GM19238 (cell line): ENCODE measurements around the gene OR13J1.
A peak's percentile ranks its signal among the peaks of the same experiment; 100 is the strongest.

Experiments
- DNase-seq: peaks from one replicate; pipeline ENCODE4 v3.0.0; 2011; ENCODE audit warnings: low spot score; ENCODE audit not compliant: insufficient read length

The OR13J1 gene

DNA sequence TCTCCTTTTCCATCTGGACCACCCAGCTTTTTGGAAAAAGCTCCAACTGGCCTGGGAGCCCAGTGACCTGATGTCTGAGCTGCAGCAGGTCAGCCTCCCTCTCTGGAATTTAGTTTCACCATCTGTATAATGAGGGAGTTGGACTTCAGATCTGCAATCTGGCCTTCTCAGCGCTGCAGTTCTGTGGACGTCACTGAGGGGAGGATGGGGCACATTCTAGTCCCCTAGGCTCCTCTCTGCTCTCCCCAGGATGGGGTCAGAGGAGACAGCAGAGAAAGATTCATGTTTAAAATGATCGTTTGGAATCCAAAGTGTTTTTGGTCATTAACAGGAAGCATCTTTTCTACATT is 10.2 kb downstream of the OR13J1 start:
- no peak for DNase-seq

DNA sequence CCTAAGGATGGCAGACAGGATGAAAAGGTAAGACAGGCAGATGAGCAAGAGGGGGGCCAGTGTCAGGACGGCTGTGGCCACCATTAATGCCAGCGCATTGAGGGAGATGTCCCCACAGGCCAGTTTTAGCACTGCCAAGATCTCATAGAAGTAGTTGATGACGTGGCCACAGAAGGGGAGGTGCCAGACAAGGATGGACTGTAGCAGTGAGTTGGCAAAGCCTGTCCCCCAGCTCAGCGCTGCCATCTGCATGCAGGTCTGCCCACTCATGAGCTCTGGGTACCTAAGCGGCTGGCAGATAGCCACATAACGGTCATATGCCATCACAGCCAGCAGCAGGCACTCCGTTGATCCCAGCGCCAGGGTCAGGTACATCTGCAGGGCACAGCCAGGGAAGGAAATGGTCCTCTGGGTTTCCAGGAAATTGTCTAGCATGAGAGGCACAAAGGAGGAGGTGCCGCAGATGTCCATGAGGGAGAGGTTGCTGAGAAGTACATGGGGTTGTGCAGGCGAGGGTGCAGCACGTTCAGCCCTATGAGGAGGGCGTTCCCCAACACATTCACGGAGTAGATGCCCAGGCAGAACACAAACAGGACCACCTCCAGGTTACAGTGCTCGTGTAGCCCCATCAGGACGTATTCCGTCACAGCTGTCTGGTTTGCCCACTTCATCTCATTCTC is 10.8 kb downstream of the OR13J1 start:
- DNase-seq = no peak

DNA sequence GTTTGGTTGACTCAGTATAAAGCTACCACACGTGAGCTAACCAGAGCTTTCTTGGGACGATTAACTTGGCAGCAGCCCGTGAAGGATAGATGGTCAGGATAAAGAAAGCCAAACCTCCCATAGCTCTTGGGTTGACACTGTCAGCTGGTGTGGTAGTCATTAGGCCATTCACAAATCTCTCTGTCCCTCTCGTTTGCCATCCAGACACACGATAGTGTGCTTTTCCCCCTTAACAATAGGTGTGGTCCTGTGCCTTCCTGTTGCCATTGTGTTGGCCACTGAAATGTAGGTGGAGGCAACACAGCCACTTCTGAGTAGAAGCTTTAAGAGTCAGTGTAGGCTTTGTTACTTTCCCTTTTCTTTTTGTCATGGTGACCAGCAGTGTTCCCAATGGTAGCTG is 11.7 kb downstream of the OR13J1 start:
- no peak for DNase-seq

DNA sequence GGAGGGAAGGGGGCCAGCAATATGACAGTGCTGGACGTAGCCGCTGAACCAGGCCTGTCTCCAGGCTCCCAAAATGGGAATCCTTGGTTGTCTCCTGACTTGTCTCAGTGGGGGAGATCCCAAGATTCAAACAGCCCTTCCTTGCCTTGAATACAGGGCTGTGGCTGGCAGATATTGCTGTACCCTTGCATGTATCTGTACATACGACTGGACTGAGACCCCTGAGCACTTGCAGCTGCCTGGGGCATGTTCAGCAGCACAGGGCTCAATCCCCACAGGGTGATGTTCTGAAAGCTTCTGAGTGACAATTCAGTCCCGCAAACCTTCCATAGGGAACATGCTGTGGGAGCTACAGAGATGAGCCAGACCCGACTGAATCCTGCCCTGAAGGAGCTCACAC is 13.3 kb downstream of the OR13J1 start:
- no peak for DNase-seq

DNA sequence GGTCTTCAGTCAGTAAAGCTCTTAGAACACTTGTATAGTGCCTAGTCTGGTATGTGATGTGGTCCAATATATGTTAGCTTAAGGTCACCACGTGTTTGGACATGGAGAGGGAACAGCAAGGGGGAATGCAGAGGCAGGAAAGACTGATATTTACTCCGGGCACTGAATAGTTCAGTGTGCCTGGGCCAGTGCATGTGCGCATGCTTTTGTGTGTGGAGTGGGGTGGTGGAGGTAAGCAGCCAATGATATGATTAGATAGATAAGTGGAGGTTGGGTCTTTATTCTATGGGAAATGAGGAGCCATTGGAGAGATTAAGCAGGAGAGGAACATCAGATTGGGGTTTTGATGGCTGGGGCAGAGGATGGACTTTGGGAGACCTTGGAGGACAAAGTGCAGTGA is 14.0 kb downstream of the OR13J1 start:
- no peak for DNase-seq

GRCh38 chr9:35854091-35854762 is 16.0 kb downstream of the OR13J1 start:
- DNase-seq = no peak

DNA sequence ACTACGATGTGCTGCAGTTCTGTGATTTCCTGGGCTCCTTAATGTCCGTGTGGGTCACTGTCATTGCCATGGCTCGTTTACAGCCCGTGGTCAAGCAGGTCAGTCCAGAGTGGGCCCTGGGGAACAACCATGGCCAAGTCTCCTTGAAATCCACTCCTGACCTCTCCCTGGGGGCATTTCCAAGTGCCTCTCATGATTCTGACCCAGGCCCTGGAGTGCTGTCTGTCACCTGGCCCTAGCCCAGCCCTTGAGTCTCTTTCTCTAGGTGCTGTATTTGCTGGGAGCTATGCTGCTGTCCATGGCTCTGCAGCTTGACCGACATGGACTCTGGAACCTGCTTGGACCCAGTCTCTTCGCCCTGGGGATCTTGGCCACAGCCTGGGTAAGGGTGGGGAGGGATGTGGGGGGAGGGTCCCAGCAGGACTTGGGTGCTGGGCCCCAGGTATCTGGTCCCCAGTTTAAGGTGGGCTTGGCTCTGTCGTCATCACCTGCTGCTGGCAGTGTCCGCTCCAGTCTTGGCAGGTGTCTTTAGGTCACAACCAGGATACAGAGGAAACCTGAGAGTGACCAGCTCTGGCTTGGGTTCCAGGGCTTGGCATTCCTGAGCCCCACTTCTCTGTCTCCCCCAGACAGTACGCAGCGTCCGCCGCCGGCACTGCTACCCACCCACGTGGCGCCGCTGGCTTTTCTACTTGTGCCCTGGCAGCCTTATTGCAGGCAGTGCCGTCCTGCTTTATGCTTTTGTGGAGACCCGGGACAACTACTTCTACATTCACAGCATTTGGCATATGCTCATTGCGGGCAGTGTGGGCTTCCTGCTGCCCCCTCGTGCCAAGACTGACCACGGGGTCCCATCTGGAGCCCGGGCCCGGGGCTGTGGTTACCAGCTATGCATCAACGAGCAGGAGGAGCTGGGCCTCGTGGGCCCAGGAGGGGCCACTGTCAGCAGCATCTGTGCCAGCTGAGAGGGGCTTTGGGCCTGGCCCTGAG is 17.0 kb downstream of the OR13J1 start:
- no peak for DNase-seq

GRCh38 chr9:35852267-35852815 is 17.9 kb downstream of the OR13J1 start:
- DNase-seq = no peak

- peak; percentile 79 for DNase-seq
These were observed 22.2 kb downstream of the OR13J1 start for GRCh38 chr9:35847792-35848572.

DNA sequence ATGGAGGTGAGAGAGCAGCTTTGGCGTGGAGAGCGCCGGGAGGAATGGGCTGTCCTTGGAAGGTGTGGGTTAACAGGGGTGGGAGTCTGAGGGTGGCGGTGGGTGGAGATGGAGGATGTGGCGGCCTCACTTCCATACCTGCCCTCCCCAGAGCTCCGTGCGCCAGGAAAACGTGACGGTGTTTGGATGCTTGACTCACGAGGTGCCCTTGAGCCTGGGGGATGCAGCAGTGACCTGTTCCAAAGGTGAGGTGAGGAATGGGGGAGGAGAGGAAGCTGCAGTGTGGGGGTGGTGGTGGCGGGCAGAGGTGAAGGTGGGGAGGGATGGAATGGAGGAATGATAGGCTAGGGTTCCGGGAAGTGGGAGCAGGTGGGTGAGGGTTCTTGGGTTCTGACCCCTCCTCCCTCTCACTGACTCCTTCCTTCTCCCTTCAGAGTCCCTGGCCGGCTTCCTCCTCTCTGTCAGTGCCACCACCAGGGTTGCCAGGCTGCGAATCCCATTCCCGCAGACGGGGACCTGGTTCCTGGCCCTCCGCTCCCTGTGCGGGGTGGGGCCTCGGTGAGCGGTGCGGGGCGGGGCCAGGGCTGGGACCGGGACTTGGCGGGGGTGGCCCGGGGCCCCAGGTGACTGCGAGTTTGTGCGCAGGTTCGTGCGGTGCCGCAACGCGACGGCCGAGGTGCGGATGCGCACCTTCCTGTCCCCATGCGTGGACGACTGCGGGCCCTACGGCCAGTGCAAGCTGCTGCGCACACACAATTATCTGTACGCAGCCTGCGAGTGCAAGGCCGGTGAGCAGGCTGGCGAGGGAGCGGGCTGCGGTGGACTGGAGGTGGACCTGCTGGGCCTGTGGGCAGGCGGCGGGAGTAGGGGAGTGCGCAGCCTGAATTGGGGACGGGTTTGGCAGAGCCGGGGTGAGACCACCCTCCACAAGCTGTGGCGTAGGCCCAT is 24.1 kb downstream of the OR13J1 start:
- no peak for DNase-seq

DNA sequence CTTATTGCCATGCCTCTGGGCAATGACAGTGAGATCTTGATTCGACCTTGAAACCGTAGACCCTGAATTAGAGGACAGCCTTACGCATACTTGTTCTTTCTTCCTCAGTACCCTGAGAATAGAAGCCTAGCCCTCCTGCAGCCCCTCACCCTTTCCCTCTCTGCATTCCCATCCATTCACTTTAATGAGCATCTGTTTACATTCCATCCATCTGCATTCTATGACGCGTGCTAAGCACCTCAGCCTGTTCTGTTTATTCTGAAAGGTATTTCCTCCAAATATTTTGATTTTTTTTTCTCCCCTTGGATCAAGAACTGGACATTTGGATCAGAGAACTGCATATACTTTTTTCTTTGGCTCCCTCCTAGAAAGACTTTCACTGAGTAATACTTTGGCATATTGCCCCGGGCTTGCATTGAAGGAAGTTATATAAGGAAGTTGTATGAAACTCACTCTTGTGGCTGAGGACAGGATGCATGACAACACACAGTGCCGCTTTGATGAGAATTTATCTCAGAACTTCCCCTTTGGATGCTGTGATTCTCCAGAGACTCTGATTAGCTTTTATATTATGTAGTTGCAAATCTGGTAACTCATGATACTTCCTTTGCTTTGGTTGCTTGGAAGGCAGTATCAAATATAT is 25.5 kb downstream of the OR13J1 start:
- no peak for DNase-seq

- peak; percentile 54 for DNase-seq
These were observed 27.4 kb downstream of the OR13J1 start for GRCh38 chr9:35842795-35843194.

DNA sequence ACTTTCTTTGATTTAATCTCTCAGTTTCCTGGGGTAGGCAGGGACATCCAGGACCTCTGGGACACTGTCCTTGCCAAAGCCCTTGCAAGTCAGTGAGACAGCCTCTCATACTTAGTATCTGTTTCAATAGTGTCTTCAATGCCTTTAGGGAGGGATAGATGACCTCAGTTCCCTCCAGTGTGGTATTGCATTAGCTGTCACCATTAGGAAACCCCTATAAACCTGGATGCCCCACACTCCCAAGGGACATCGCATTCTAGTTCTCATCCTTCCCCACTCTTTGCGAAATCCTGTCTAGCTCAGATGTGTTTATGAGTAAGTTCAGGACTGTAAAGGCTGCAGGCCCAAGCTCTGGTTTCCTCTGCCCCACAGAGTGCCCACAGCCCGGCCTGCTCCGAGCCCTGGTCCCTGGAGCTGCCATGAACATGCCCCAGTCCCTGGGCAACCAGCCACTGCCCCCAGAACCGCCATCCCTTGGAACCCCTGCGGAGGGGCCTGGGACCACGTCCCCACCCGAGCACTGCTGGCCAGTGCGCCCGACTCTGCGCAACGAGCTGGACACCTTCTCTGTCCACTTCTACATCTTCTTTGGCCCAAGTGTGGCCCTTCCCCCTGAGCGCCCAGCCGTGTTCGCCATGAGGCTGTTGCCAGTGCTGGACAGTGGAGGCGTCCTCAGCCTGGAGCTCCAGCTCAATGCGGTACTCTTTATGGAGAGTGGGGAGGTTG is 28.0 kb downstream of the OR13J1 start:
- no peak for DNase-seq

DNA sequence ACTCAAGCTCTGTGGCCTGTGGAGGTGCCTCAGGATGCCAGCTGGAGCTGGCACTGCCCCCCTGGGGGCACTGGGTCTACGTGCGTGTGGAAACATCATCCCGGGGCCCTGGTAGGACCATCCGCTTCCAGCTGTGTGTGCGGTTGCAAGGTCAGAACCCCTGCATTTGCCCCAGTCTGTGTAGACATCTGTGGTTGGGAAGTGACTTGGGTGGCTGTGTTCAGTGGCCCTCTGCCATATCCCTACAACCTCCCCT is 28.6 kb downstream of the OR13J1 start:
- DNase-seq = no peak

- DNase-seq = no peak
These were observed 29.1 kb downstream of the OR13J1 start for GRCh38 chr9:35840881-35841644.

- DNase-seq = no peak
These were observed 30.3 kb downstream of the OR13J1 start for GRCh38 chr9:35839926-35840325.

- no peak for DNase-seq
These were observed 33.6 kb downstream of the OR13J1 start for GRCh38 chr9:35836595-35836994.

DNA sequence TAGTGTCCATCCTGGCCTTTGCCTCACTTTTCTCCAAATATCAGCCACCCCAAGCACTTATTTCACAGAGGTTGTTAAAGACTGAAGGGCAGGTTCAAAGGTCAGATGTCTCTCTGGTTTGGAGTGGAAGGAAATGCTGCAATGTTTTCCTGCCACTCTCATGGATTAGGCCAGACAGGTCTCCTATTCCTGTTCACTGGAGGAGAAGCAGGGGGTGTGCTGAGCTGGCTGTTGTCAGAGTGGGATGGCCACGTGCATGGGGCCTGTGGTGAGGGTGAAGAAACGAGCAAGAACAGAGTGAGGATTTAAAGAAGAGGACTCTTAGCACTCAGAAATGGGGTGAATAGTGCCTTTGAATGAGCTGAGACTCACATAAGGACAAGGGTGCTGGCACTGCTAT is 34.4 kb downstream of the OR13J1 start:
- DNase-seq = no peak
